Left ventricle myocardium inferior (tissue), 1 donor: ENCODE results near the gene ARHGAP23. TPM values are rescaled to one million over a fixed set of nuclear protein-coding genes. Genes with fewer than 3 reads are reported as not detected.

Experiments used
- DNase-seq: peaks from one replicate; pipeline ENCODE4 v3.0.0-alpha.2; 2020
- H3K27ac ChIP-seq: fragments of 200-600 bp; replicated peaks from 2 replicates; pipeline ENCODE4 v1.8.0; 2021
- H3K27me3 ChIP-seq: fragments of 200-600 bp; 2 replicates; pipeline ENCODE4 v1.8.0; 2021; ENCODE audit warnings: low read depth
- H3K36me3 ChIP-seq: fragments of 200-600 bp; 2 replicates; pipeline ENCODE4 v1.8.0; 2021
- H3K4me1 ChIP-seq: fragments of 200-600 bp; 2 replicates; pipeline ENCODE4 v1.8.0; 2021
- H3K4me3 ChIP-seq: fragments of 200-600 bp; 2 replicates; pipeline ENCODE4 v1.8.0; 2021; ENCODE audit warnings: mild to moderate bottlenecking, moderate library complexity
- H3K9me3 ChIP-seq: fragments of 200-600 bp; replicated peaks from 2 replicates; pipeline ENCODE4 v1.8.0; 2021
- intact Hi-C: fragments of 100-400 bp; cut with micrococcal nuclease; formaldehyde crosslinking; loops from one replicate; pipeline ENCODE4 v1.11.0; 2022
- total RNA-seq: library from RNA; stranded (reverse); fragmentation: NEBNext Ultra II Directional; extraction: Animal tissue kit (Norgen Biotek cat#: 25700); gene quantifications from one replicate; pipeline ENCODE4 v1.2.1, GENCODE V29; 2021
- TF ChIP-seq, protein P1 (sequence below): fragments of 200-600 bp; IDR thresholded peaks from 2 replicates; pipeline ENCODE4 v1.8.0; 2021; ENCODE audit warnings: antibody characterized with exemption, mild to moderate bottlenecking, borderline replicate concordance
- donor health status: DM: no; HTN: yes; CAD: no; lungs with severe emphysema.

Gene ARHGAP23
- total RNA-seq, 1 donor from 2014 or later: 60.8 TPM

DNA sequence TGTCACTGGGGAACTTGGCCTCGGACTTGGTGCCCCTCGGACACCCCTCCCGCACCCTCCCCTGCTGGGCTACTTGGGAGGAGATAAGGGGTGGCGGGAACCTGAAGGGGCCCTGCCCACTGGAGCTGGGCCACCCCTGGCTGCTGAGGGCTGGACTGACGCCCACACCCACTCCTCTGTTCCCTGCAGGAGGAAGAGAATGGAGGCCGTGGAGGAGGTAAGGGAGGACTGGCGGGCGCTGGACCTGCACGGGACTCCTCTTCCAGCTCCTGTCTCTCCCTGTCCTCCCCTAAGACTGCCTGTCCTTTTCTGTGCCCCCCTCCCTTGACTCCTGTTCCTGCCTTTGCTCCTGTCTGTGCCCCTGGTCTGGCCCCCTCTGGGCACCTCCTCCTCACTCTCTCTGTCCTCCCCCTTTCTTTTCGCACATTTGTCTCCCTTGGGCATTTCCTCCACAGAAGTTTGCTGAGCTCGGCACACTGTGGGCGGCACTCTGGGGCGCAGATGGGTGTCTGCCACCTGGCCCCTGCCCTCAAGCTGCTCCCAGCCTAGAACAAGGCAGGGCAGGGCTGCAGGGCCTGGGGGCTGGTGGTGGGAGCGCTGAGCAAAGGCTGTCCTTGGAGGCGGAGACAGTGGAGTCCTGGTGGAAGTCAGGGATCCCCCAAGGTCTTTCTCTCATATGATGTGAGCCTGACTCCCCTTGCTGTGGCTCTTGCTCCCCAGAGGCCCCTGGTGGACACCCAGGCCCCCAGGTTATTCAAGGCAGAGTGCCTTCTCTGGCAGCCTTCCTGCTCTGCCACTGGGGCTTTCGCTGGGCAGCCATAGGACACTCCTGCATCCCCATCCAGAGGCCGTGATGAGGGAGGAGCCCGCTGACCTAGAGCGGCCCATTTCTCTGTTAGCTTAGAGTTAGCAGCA, 32.7 kb downstream of the ARHGAP23 start:
- peak overlapping the region; percentile 64 for H3K27ac ChIP-seq
- peaks cover 100% of the 10 kb centered on the region for H3K4me1 ChIP-seq
- no peak for DNase-seq
- peaks cover 43% of the 10 kb centered on the region for H3K36me3 ChIP-seq
- intact Hi-C loops: no loop called here
- no peak overlapping the region for H3K4me3 ChIP-seq
- TF ChIP-seq, protein P1, sequence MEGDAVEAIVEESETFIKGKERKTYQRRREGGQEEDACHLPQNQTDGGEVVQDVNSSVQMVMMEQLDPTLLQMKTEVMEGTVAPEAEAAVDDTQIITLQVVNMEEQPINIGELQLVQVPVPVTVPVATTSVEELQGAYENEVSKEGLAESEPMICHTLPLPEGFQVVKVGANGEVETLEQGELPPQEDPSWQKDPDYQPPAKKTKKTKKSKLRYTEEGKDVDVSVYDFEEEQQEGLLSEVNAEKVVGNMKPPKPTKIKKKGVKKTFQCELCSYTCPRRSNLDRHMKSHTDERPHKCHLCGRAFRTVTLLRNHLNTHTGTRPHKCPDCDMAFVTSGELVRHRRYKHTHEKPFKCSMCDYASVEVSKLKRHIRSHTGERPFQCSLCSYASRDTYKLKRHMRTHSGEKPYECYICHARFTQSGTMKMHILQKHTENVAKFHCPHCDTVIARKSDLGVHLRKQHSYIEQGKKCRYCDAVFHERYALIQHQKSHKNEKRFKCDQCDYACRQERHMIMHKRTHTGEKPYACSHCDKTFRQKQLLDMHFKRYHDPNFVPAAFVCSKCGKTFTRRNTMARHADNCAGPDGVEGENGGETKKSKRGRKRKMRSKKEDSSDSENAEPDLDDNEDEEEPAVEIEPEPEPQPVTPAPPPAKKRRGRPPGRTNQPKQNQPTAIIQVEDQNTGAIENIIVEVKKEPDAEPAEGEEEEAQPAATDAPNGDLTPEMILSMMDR: no peak
- H3K27me3 ChIP-seq: no peaks in the 10 kb centered on the region
- no peaks in the 10 kb centered on the region for H3K9me3 ChIP-seq

DNA sequence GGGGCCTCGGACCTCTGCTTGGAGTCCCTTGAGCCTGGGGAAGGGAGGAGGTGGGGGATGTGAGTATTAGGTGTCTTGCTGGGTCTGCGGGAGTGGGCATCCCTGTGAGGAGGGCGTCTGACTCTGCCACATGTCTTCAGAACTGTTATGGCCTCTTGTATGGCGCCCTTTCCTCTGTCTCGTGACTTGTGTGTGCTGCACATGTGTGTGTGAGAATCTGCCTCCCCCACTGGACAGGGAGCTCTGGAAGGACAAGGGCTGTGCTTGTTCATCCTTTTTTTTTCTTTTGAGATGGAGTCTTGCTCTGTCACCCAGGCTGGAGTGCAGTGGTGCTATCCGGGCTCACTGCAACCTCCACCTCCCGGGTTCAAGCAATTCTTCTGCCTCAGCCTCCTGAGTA, 33.4 kb downstream of the ARHGAP23 start:
- Histone ChIP-seq H3K4me3 (no peak overlapping the region), H3K9me3 (no peaks in the 10 kb centered on the region), H3K27ac (peak overlapping the region; percentile 95), H3K36me3 (peaks cover 48% of the 10 kb centered on the region), H3K4me1 (peaks cover 100% of the 10 kb centered on the region), H3K27me3 (no peaks in the 10 kb centered on the region)
- TF ChIP-seq, protein P1: no peak
- intact Hi-C loops: no loop called here
- DNase-seq: no peak

DNA sequence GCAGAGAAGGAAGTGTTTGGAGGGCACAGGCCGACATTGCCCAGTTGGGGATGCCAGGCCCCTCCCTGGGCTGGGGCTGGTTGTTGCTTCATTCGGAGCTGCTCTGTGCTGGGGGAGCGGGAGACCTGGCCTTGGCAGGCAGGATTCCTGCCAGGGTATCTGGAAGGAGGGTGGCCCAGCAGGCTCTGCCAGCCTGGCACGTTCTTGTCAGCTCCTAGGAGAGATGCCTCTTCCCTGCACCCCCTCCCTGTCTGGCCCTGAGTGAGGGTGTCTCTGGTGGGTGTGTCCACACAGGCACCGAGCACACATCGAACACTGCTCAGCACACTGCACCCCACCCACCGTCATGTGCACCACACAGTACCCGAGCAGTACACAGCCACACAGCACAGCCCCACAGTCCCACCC, 35.2 kb downstream of the ARHGAP23 start:
- intact Hi-C loops: no loop called here
- DNase-seq: peak; percentile 65
- TF ChIP-seq, protein P1: no peak
- Histone ChIP-seq H3K4me3 (no peak overlapping the region), H3K27me3 (no peaks in the 10 kb centered on the region), H3K9me3 (no peaks in the 10 kb centered on the region), H3K4me1 (peaks cover 100% of the 10 kb centered on the region), H3K27ac (peak overlapping the region; percentile 95), H3K36me3 (peaks cover 61% of the 10 kb centered on the region)

DNA sequence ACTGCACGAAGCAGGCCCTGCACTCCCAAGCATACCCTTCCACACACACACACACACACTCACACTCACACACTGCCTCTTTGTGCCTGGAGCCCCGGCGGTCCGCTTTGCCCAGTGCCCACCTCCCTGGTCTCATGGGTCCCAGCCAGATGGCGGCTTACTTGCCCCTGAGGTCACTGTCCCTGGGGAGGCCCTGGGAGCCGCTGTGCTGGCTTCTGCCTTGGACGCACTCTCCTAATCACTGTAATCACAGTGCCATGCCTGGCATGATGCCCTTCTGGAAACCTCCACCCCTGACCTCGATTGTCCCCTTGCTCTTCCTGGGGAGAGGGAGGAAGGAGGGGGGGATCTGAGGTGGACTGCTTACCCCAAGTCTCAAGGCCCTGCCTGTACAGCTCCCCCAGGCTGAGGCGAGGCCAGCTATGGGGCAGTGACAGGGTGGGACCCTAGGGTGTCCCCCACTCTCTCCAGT, 36.0 kb downstream of the ARHGAP23 start:
- intact Hi-C loops: no loop called here
- H3K4me1 ChIP-seq: peaks cover 100% of the 10 kb centered on the region

DNA sequence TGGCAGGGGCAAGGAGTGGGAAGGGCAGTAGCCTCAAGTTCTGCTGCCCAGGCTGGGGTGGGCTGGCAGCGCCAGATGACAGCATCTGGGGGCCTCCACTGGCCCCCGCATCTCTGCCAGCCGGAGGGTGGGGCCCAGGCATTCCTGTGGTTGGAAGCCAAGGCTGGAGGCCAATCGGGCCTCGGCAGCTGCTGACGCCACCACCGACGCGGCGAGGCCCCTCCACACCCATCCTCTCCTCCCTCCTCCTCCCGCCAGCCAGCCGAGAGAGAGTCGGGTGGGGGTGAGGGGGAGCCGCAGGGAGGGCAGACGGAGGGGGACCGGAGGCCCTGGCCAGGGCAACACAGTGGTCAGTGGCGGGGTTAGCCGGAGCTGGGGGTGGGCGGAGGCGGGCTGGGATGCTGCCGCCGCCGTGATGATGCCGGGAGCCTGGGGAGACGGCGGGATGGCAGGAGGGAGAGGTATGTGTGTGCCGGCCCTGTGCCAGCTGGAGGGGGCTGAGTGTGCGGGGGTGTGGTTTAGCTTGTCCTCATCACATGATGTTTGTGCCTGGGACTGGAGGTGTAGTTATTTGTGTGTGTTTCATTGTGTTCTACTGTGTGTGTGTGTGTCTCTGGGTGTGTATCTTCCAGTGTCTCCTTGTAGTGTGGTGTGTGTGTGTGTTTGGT, 36.6 kb downstream of the ARHGAP23 start:
- no peaks in the 10 kb centered on the region for H3K27me3 ChIP-seq
- peaks cover 100% of the 10 kb centered on the region for H3K4me1 ChIP-seq
- peak overlapping the region; percentile 95 for H3K27ac ChIP-seq
- peak; percentile 84 for DNase-seq
- peak overlapping the region; percentile 67 for H3K4me3 ChIP-seq
- intact Hi-C loops: no loop called here
- TF ChIP-seq, protein P1: no peak
- H3K9me3 ChIP-seq: no peaks in the 10 kb centered on the region
- peaks cover 58% of the 10 kb centered on the region for H3K36me3 ChIP-seq

More for the DNA sequence above, 36.0 kb downstream of the ARHGAP23 start:
- Histone ChIP-seq H3K27ac (peak overlapping the region; percentile 95), H3K4me3 (peak overlapping the region; percentile 67), H3K27me3 (no peaks in the 10 kb centered on the region), H3K9me3 (no peaks in the 10 kb centered on the region), H3K36me3 (peaks cover 58% of the 10 kb centered on the region)
- peak; percentile 68 for DNase-seq
- TF ChIP-seq, protein P1: no peak
